ENCODE measurements around the gene PCGF1. TPM values are rescaled to one million over a fixed set of nuclear protein-coding genes. Genes with fewer than 3 reads are reported as not detected.
A peak's percentile ranks its signal among the peaks of the same experiment; 100 is the strongest.

Gene PCGF1
- total and polyA plus RNA-seq, 2 of the 13 experiments (the other 11 are each of a cell fraction or from before 2014, with no cell fraction given) = 20.4 to 22.6 TPM

GRCh38 chr2:74507145-74507925, at the start of gene PCGF1 (continued):
- TF ChIP-seq KLF11 (CRISPR knock-in tag; IDR thresholded peaks at IDR 0.05) (0 out of 2 replicates have a peak, but pooled peaks have one; percentile 65), KDM4B (CRISPR knock-in tag; IDR thresholded peaks at IDR 0.05) (peak; percentile 94), PAWR (CRISPR knock-in tag; IDR thresholded peaks at IDR 0.05; ENCODE audit: borderline replicate concordance) (0 out of 2 replicates have a peak, but pooled peaks have one; percentile 37), ZNF660 (CRISPR knock-in tag; IDR thresholded peaks at IDR 0.05; ENCODE audit: borderline replicate concordance, low read depth) (no peak), SP4 (CRISPR knock-in tag; IDR thresholded peaks at IDR 0.05) (peak; percentile 89), HOXA3 (CRISPR knock-in tag; IDR thresholded peaks at IDR 0.05) (peak; percentile 96), NONO (IDR thresholded peaks at IDR 0.05) (no peak), NONO (CRISPR knock-in tag; conservative IDR thresholded peaks at IDR 0.05) (peak; percentile 98), NFKBIZ (CRISPR knock-in tag; IDR thresholded peaks at IDR 0.05) (peak; percentile 77), ZNF503 (CRISPR knock-in tag; IDR thresholded peaks at IDR 0.05) (peak; percentile 61; the same call in 1 of the 2 replicates), TP53 (CRISPR knock-in tag; conservative IDR thresholded peaks at IDR 0.05) (0 out of 2 replicates have a peak, but pooled peaks have one; percentile 19), ARNT (IDR thresholded peaks at IDR 0.05) (no peak), ZNF550 (CRISPR knock-in tag; IDR thresholded peaks at IDR 0.05; ENCODE audit: borderline replicate concordance) (0 out of 2 replicates have a peak, but pooled peaks have one; percentile 15), ZNF543 (CRISPR knock-in tag; IDR thresholded peaks at IDR 0.05) (peak; percentile 96), POLR2G (IDR thresholded peaks at IDR 0.05; ENCODE audit: low read depth, low read length) (peak; percentile 80), TOPORS (CRISPR knock-in tag; IDR thresholded peaks at IDR 0.05) (no peak), BCL3 (CRISPR knock-in tag; IDR thresholded peaks at IDR 0.05) (peak; percentile 89), ZSCAN9 (CRISPR knock-in tag; IDR thresholded peaks at IDR 0.05; ENCODE audit: borderline replicate concordance) (peak; percentile 62; the same call in 1 of the 2 replicates), MTF1 (CRISPR knock-in tag; IDR thresholded peaks at IDR 0.05) (no peak), ZBTB20 (CRISPR knock-in tag; IDR thresholded peaks at IDR 0.05; ENCODE audit: borderline replicate concordance, low read depth) (peak; percentile 84; the same call in 1 of the 2 replicates), ZNF10 (CRISPR knock-in tag; IDR thresholded peaks at IDR 0.05; ENCODE audit: borderline replicate concordance, low read depth) (no peak), CEBPB (IDR thresholded peaks at IDR 0.05; ENCODE audit: borderline replicate concordance, low read depth, low read length) (peak; percentile 92), ATAD3A (CRISPR knock-in tag; IDR thresholded peaks at IDR 0.05) (0 out of 2 replicates have a peak, but pooled peaks have one; percentile 74), KDM5A (IDR thresholded peaks at IDR 0.05; ENCODE audit: borderline replicate concordance, low read length) (peak; percentile 88; the same call in 1 of the 2 replicates), BRF2 (CRISPR knock-in tag; IDR thresholded peaks at IDR 0.05) (peak; percentile 35; the same call in 1 of the 2 replicates), ERF (CRISPR knock-in tag; IDR thresholded peaks at IDR 0.05) (no peak; the same call in 1 of the 2 replicates), HNF4G (IDR thresholded peaks at IDR 0.05; ENCODE audit: borderline replicate concordance, low read depth, low read length) (0 out of 2 replicates have a peak, but pooled peaks have one; percentile 15), HNF4G (CRISPR knock-in tag; IDR thresholded peaks at IDR 0.05; ENCODE audit: borderline replicate concordance, low read depth) (peak; percentile 61)
